Posterior cingulate gyrus (tissue), 11 donors: ENCODE measurements around the gene PSMA1.

Experiments
- DNase-seq, 10 donors: peaks; one replicate each; pipeline versions ENCODE4 v3.0.0 to v3.0.0-alpha.2; 2020 to 2021; ENCODE audit warnings: mixed read lengths in 3 of 10
- intact Hi-C: fragments of 100-400 bp; cut with DNase I; formaldehyde crosslinking; loops from one replicate; pipeline ENCODE4 v1.15.1; 2023

The PSMA1 gene

GRCh38 chr11:14455648-14456430 lies 64.3 kb downstream of the PSMA1 start:
- intact Hi-C loops, result loop anchor here (1.0 kb wide), 1 partner anchor 156 kb away; no protein-coding TSS in a partner anchor
- no peak for DNase-seq
